Measurements from ENCODE around the gene PIK3IP1.

Gene PIK3IP1

DNA sequence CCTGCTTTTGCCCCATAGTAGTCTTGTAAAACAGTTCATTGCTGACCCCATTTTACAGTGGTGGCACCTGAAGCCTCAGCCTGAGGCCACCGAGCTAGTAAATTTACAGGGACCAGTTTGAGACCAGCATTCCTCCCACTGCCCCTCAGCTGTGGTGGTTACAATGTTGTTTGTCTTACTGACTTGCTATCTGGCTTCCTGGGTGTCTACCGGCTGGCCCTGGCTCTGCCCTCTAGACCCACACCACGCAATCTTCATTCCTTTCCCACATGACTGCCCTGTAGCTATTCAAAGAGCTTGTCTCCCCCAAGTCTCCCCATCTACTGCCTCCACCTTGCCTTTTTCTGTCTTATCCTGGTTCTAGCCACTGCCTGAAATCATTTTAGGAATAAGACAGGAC, 20.8 kb downstream of the PIK3IP1 start:
- no peak overlapping the region for H3K4me3 ChIP-seq (ENCODE audit: low read depth, low read length)
- in situ Hi-C loops (cut with HindIII; ENCODE audit: low sequenced_read_pairs): no loop called here
- TF ChIP-seq, protein P1, sequence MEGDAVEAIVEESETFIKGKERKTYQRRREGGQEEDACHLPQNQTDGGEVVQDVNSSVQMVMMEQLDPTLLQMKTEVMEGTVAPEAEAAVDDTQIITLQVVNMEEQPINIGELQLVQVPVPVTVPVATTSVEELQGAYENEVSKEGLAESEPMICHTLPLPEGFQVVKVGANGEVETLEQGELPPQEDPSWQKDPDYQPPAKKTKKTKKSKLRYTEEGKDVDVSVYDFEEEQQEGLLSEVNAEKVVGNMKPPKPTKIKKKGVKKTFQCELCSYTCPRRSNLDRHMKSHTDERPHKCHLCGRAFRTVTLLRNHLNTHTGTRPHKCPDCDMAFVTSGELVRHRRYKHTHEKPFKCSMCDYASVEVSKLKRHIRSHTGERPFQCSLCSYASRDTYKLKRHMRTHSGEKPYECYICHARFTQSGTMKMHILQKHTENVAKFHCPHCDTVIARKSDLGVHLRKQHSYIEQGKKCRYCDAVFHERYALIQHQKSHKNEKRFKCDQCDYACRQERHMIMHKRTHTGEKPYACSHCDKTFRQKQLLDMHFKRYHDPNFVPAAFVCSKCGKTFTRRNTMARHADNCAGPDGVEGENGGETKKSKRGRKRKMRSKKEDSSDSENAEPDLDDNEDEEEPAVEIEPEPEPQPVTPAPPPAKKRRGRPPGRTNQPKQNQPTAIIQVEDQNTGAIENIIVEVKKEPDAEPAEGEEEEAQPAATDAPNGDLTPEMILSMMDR (IDR thresholded peaks at IDR 0.05; ENCODE audit: low read depth, low read length): no peak

DNA sequence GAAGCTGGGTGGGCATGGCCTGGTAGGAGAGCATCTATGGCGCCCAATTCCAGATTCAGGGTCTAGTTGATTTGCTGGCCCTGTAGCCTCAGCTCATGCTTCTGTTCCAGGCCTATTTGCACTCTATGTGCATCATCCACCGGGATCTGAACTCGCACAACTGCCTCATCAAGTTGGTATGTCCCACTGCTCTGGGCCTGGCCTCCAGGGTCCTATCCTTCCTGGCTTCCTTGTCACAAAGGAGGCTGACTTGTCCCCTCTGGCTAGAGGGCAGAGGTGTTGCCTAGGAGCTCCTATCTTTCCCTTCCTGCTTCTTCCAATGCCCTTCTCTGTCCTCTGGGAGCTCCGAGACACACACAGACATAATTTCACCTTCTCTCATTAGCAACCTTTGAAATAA, 21.3 kb downstream of the PIK3IP1 start:
- TF ChIP-seq, protein P1 (IDR thresholded peaks at IDR 0.05; ENCODE audit: low read depth, low read length): no peak
- H3K4me3 ChIP-seq (ENCODE audit: low read depth, low read length): no peak overlapping the region
- in situ Hi-C loops (cut with HindIII; ENCODE audit: low sequenced_read_pairs): no loop called here
- no peak for DNase-seq (ENCODE audit: low read depth, low spot score)

More for the DNA sequence above, 20.8 kb downstream of the PIK3IP1 start:
- no peak for DNase-seq (ENCODE audit: low read depth, low spot score)

DNA sequence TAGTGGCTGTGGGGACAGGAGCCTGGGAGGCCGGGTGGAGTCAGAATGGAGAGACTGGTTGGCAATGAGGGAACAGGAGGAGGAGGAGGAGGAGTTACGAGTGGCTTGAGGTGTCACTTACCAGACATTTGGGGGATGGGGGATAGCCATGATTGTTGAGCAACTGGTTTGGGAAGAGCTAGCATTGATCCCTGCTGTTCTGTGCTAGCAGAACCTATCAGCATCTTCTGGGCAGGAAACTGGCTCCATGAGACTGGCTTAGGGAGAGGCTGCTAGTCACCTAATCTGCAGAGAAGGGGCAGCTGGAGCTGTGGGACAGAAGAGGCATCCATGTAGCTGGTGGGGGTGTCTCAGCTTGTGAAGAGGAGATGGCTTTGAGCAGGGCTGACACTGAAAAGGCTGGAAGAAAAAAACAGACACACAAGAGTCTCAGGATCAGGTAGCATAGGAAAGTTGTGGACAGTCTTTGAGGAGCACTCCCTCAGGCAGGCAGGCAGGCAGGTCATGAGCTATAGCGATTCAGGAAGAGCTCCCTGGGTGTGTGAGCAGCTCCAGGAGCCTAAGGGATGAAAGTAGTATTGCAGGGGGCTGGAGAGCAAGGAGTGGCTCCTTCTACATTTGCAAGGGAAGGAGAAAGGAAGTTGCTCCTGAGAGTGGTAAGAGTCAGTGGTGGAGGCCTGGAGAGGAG, 22.3 kb downstream of the PIK3IP1 start:
- TF ChIP-seq, protein P1 (IDR thresholded peaks at IDR 0.05; ENCODE audit: low read depth, low read length): no peak
- in situ Hi-C loops (cut with HindIII; ENCODE audit: low sequenced_read_pairs): no loop called here
- no peak for DNase-seq (ENCODE audit: low read depth, low spot score)
- no peak overlapping the region for H3K4me3 ChIP-seq (ENCODE audit: low read depth, low read length)

DNA sequence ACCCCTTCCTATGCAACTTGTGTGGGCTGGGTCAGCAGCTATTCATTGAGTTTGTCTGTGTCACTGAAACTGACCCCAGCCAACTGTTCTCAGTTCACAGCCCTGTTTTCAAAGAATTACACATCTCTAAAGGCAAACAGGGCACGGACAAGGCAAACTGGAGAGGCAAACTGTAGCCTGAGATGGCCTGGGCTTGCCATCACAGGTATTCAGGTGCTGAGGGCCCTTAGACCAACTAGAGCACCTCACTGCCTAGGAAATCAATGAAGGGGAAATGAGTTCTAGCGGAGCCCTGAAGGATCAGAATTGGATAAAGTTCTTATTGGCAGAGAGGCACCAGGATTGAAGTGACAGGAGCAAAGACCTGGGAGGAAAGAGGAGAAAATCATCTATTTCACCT, 24.0 kb downstream of the PIK3IP1 start:
- in situ Hi-C loops (cut with HindIII; ENCODE audit: low sequenced_read_pairs): no loop called here
- no peak for DNase-seq (ENCODE audit: low read depth, low spot score)
- TF ChIP-seq, protein P1 (IDR thresholded peaks at IDR 0.05; ENCODE audit: low read depth, low read length): no peak
- H3K4me3 ChIP-seq (ENCODE audit: low read depth, low read length): no peak overlapping the region

DNA sequence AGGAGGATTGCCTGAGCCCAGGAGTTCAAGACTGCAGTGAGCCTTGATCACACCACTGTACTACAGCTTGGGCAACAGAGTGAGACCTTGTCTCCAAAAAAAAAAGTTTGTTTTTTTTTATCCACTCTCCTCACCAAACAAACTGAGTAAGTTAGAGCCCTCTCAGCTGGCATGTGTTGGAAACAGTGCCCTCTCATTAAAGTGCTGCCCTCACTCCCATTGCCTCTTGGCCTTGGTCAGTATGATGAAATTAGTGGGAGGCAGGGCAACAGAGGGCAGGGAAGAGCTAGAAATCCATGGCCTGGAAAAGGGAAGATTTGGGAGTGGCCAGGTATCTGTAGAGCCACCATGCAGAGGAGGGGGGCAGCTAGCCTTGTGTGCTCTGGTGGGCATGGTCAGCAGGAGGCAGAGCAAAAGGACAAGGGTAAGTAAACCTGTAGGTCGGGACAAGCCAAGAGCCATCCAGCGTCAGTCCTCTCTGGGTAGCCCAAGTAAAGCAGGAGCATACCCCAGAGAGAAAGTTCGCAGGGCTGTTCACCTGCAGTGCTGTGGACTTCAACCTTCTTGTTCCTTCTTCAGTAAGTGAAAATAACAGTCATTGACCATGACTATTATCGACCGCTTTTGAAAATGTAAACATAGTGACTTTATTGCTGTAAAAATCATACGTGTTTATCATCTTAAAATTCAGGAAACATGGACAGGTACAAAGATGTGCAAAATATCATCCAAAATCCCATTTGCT, 28.2 kb downstream of the PIK3IP1 start:
- TF ChIP-seq, protein P1 (IDR thresholded peaks at IDR 0.05; ENCODE audit: low read depth, low read length): no peak
- DNase-seq (ENCODE audit: low read depth, low spot score): no peak
- H3K4me3 ChIP-seq (ENCODE audit: low read depth, low read length): no peak overlapping the region
- in situ Hi-C loops (cut with HindIII; ENCODE audit: low sequenced_read_pairs): no loop called here

DNA sequence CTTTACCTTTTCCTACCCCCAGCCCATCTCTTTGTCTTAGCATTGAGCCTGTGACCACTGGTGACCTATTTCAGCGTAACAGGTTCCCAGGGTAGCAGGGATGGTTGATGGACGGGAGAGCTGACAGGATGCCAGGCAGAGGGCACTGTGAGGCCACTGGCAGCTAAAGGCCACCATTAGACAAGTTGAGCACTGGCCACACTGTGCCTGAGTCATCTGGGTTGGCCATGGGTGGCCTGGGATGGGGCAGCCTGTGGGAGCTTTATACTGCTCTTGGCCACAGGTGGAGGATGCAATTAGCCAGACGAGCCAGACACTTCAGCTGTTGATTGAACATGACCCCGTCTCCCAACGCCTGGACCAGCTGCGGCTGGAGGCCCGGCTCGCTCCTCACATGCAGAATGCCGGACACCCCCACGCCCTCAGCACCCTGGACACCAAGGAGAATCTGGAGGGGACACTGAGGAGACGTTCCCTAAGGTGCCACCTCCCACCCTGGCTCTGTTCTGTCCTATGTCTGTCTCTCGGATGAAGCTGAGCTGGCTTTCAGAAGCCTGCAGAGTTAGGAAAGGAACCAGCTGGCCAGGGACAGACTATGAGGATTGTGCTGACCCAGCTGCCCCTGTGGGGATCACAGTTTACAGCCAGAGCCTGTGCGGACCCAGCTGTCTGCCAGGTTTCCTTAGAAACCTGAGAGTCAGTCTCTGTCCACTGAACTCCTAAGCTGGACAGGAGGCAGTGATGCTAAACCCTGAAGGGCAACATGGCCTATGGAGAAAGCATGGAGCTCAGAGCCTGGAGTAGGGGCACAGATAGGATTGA, 29.8 kb downstream of the PIK3IP1 start:
- DNase-seq (ENCODE audit: low read depth, low spot score): no peak
- TF ChIP-seq, protein P1 (IDR thresholded peaks at IDR 0.05; ENCODE audit: low read depth, low read length): no peak
- in situ Hi-C loops (cut with HindIII; ENCODE audit: low sequenced_read_pairs): no loop called here
- no peak overlapping the region for H3K4me3 ChIP-seq (ENCODE audit: low read depth, low read length)
